Upper lobe of left lung (tissue), 6 donors: ENCODE results near the gene PSMD7. TPM values are rescaled to one million over a fixed set of nuclear protein-coding genes. Genes with fewer than 3 reads are reported as not detected.
"Not testable (repeated sequence)": the region's sequence is repeated elsewhere in the genome, so short reads cannot be mapped to it uniquely, and the experiment has no call there.

ENCODE experiments used
- ATAC-seq, 2 donors: fragments of 200-7000 bp; cut with Tn5 transposase; one replicate each; pipeline ENCODE4 v1.9.1; 2022; ENCODE audit warnings: mild to moderate bottlenecking in 2 of 2, moderate library complexity in 2 of 2; ENCODE audit not compliant: low FRiP score in 2 of 2
- DNase-seq, 2 donors: peaks; one replicate each; pipeline ENCODE4 v3.0.0-alpha.2; 2019 to 2020
- H3K27ac ChIP-seq, 4 donors: fragments of 200-600 bp; sonication (generic); one replicate each; pipeline ENCODE4 v1.5.1; 2016 to 2019
- H3K27me3 ChIP-seq, 4 donors: fragments of 200-600 bp; sonication (generic); one replicate each; pipeline ENCODE4 v1.5.1; 2017 to 2019
- H3K36me3 ChIP-seq, 4 donors: fragments of 200-600 bp; sonication (generic); one replicate each; pipeline ENCODE4 v1.5.1; 2016 to 2019
- H3K4me1 ChIP-seq, 4 donors: fragments of 200-600 bp; sonication (generic); one replicate each; pipeline ENCODE4 v1.5.1; 2018 to 2019
- H3K4me3 ChIP-seq, 4 donors: fragments of 200-600 bp; sonication (generic); one replicate each; pipeline ENCODE4 v1.5.1; 2017 to 2019; ENCODE audit warnings: mild to moderate bottlenecking in 2 of 4, moderate library complexity in 1 of 4
- H3K9me3 ChIP-seq, 4 donors: fragments of 200-600 bp; sonication (generic); one replicate each; pipeline ENCODE4 v1.5.1; 2018 to 2019
- EP300 ChIP-seq, 4 donors: sonication (generic); formaldehyde crosslinking; IDR thresholded peaks; one replicate each; pipeline ENCODE4 v1.5.1; 2017; ENCODE audit warnings: antibody characterized with exemption in 4 of 4, control low read depth in 2 of 4
- POLR2A ChIP-seq, 4 donors: fragments of 450-650 bp; IDR thresholded peaks; one replicate each; pipeline ENCODE4 v1.5.1; 2016 to 2017; ENCODE audit warnings: antibody characterized with exemption in 4 of 4, mild to moderate bottlenecking in 2 of 4
- POLR2AphosphoS5 ChIP-seq, 2 donors: sonication (generic); formaldehyde crosslinking; IDR thresholded peaks; one replicate each; pipeline ENCODE4 v1.5.1; 2017; ENCODE audit warnings: antibody characterized with exemption in 2 of 2
- WGBS, 2 donors: methylation state at CpG; one replicate each; pipeline ENCODE4 v1.1.5; 2017 to 2018; 5-methylcytosine and 5-hydroxymethylcytosine counted together
- total RNA-seq, 6 donors: library from RNA; depleted of rRNA in 4 of 6; stranded (reverse); fragments of >200 nt in 4 of 6; gene quantifications; one replicate each; pipeline versions ENCODE4 v1.1.0 to v1.2.1, GENCODE V29; 2016 to 2021
- TF ChIP-seq, protein P1 (sequence below), 6 experiments: fragments of 450-650 bp in 4 of 6; fragments of 200-600 bp in 2 of 6; sonication (generic) in 2 of 6; IDR thresholded peaks; one replicate each; pipeline ENCODE4 v1.5.1; 2016 to 2019; ENCODE audit warnings: antibody characterized with exemption in 6 of 6
- donor health status: DM: no; HTN: no; CAD: no; lungs with moderate emphysema.
- donor health status: DM: no; HTN: yes; CAD: no; lungs with severe emphysema.

Gene PSMD7
- total RNA-seq, 6 donors from 2014 or later = 23.0 to 89.6 (median 59.8) TPM

DNA sequence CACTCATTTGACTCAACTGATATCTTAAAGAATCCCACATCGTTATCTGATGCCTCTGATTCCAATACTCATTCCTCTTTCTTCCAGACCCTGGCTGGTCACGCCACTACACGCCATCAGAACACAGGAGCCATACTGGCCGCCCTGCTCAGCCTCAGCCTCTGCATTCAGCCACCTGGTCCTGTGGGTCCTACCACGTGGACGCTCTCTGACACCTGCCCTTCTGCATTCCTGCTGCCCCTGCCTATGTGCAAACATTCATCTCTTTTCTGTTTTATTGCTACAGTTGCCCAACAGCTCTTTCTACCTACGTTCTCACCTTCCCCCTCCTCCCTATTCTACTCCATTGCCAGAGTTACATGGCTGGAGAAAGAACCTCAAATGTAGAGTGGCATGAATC, 18.4 kb downstream of the PSMD7 start:
- WGBS, 2 donors = 78 to 87% methylated on average over 7 of the region's 7 CpGs
- Histone ChIP-seq H3K4me3 (no peak overlapping the region), H3K36me3 (no peaks in the 10 kb centered on the region), H3K9me3 (no peaks in the 10 kb centered on the region), H3K27ac (no peak overlapping the region), H3K27me3 (no peaks in the 10 kb centered on the region), H3K4me1 (no peaks in the 10 kb centered on the region)
- TF ChIP-seq POLR2A (IDR thresholded peaks at IDR 0.05) (no peak), POLR2AphosphoS5 (IDR thresholded peaks at IDR 0.05) (no peak), EP300 (IDR thresholded peaks at IDR 0.05) (no peak)
- TF ChIP-seq, protein P1, sequence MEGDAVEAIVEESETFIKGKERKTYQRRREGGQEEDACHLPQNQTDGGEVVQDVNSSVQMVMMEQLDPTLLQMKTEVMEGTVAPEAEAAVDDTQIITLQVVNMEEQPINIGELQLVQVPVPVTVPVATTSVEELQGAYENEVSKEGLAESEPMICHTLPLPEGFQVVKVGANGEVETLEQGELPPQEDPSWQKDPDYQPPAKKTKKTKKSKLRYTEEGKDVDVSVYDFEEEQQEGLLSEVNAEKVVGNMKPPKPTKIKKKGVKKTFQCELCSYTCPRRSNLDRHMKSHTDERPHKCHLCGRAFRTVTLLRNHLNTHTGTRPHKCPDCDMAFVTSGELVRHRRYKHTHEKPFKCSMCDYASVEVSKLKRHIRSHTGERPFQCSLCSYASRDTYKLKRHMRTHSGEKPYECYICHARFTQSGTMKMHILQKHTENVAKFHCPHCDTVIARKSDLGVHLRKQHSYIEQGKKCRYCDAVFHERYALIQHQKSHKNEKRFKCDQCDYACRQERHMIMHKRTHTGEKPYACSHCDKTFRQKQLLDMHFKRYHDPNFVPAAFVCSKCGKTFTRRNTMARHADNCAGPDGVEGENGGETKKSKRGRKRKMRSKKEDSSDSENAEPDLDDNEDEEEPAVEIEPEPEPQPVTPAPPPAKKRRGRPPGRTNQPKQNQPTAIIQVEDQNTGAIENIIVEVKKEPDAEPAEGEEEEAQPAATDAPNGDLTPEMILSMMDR (IDR thresholded peaks at IDR 0.05) = no peak
- no peak for DNase-seq
- no peak for ATAC-seq

DNA sequence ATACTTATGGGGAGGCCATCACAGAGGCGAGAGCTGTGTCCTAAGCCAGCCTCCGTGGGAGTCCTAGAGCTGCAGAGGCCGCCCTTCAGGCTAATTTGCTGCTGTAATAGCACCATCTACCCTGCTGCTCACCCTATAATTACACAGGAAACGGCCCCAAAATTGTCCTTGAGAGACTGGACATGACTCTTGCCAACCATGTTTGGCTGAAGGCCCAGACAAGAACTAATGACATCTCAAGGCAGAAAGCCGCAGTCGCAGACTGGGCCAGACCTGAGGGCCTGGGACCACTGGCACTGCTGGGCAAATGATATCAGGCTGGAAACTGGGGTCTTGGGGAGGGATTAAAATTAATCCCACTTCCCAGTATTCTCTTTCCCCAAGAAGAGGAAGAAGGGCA, 24.1 kb downstream of the PSMD7 start:
- H3K27ac ChIP-seq = peak overlapping the region in 1 of 4 donors; percentile 7
- H3K9me3 ChIP-seq = no peaks in the 10 kb centered on the region
- H3K4me3 ChIP-seq = no peak overlapping the region
- 74 to 75% methylated on average over 5 to 6 of the region's 6 CpGs for WGBS, 2 donors
- H3K27me3 ChIP-seq = no peaks in the 10 kb centered on the region
- peaks cover 0 to 8% (median 4%) of the 10 kb centered on the region in 4 donors for H3K36me3 ChIP-seq
- ATAC-seq (no peak), DNase-seq (no peak)
- TF ChIP-seq POLR2A (IDR thresholded peaks at IDR 0.05) (no peak), POLR2AphosphoS5 (IDR thresholded peaks at IDR 0.05) (no peak), EP300 (IDR thresholded peaks at IDR 0.05) (no peak)
- TF ChIP-seq, protein P1 (IDR thresholded peaks at IDR 0.05) = no peak
- H3K4me1 ChIP-seq = peaks cover 5 to 16% (median 11%) of the 10 kb centered on the region in 4 donors

DNA sequence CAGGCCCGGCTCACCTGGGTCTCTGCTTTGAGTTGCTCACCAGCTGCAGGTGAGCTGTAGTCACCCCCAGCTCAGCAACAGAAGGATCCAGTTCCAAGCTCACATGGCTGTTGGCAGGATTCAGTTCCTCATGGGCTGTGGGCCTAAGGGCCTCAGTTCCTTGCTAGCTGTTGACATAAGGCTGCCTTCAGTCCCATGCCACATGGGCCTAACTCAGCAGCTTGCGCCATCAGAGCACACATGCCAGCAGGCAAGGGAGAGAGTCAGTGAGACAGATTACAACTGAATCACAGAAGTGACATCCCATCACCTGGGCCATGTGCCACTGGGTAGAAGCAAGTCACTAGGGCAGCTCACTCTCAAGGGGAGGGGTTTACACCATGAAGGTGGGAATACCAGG, 24.7 kb downstream of the PSMD7 start:
- Histone ChIP-seq H3K27me3 (no peaks in the 10 kb centered on the region), H3K4me1 (peaks cover 5 to 16% (median 11%) of the 10 kb centered on the region in 4 donors), H3K36me3 (peaks cover 0 to 15% (median 7%) of the 10 kb centered on the region in 4 donors), H3K4me3 (no peak overlapping the region), H3K27ac (peak overlapping the region in 3 of 4 donors; percentile 36 to 59 (median 58)), H3K9me3 (no peaks in the 10 kb centered on the region)
- 89 to 100% methylated on average over 2 of the region's 2 CpGs for WGBS, 2 donors
- ATAC-seq (peak in 1 of 2 donors; percentile 8), DNase-seq (peak in 1 of 2 donors; percentile 55)
- TF ChIP-seq, protein P1 (IDR thresholded peaks at IDR 0.05) = no peak
- TF ChIP-seq EP300 (IDR thresholded peaks at IDR 0.05) (no peak), POLR2A (IDR thresholded peaks at IDR 0.05) (no peak)

DNA sequence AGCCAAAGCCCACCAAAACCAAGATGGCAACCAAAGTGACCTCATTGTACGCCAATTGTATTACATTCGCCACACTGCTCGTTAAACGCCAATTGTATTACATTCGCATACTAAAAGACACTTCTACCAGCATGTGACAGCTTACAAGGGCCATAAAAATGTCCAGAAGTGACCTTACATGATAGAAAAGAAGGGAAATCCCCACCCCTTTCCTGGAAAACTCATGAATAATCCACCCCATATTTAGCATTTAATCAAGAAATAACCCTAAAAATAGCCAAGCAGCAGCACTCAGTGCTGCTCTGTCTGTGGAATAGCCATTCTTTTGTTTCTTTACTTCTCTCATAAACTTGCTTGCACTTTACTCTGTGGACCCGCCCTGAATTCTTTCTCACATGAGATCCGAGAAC, 25.7 kb downstream of the PSMD7 start:
- WGBS, 2 donors = 58 to 59% methylated on average over 7 of the region's 7 CpGs
- no peak overlapping the region for H3K4me3 ChIP-seq

DNA sequence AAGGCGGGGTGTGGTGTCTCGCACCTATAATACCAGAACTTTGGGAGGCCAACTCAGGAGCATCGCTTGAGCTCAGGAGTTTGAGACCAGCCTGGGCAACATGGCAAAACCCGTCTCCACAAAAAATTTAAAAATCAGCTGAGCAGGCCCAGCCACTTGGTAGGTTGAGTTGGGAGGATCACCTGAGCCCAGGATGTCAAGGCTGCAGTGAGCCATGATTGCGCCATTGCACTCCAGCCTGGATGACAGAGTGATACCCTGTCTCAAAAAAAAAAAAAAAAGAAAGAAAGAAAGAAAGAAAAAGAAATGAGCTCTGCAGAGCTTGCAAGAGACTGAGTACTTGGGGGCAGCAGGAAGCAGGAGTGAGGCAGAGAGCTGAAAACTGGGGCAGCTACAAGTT, 28.2 kb downstream of the PSMD7 start:
- not testable (repeated sequence) for H3K27ac ChIP-seq, H3K9me3 ChIP-seq, DNase-seq, H3K4me3 ChIP-seq, H3K27me3 ChIP-seq, ATAC-seq
- Histone ChIP-seq H3K36me3 (peaks cover 0 to 38% (median 24%) of the 10 kb centered on the region in 4 donors), H3K4me1 (peaks cover 5 to 16% (median 11%) of the 10 kb centered on the region in 4 donors)
- WGBS, 2 donors = 97 to 100% methylated on average over 5 of the region's 5 CpGs

More for the DNA sequence above, 25.7 kb downstream of the PSMD7 start:
- no peak for TF ChIP-seq POLR2AphosphoS5 (IDR thresholded peaks at IDR 0.05)
- TF ChIP-seq, protein P1 (IDR thresholded peaks at IDR 0.05) = no peak
- no peak for TF ChIP-seq EP300 (IDR thresholded peaks at IDR 0.05)
- no peak for TF ChIP-seq POLR2A (IDR thresholded peaks at IDR 0.05)
- Histone ChIP-seq H3K27me3 (no peaks in the 10 kb centered on the region), H3K9me3 (no peaks in the 10 kb centered on the region), H3K36me3 (peaks cover 0 to 24% (median 16%) of the 10 kb centered on the region in 4 donors), H3K4me1 (peaks cover 5 to 16% (median 11%) of the 10 kb centered on the region in 4 donors), H3K27ac (peak overlapping the region in 3 of 4 donors; percentile 36 to 59 (median 58))
- no peak for ATAC-seq
- no peak for DNase-seq
